Astrocyte (in vitro differentiated cells and primary cell): Measurements from ENCODE around the gene SPATA6L. TPM values are rescaled to one million over a fixed set of nuclear protein-coding genes. Genes with fewer than 3 reads are reported as not detected.
A peak's percentile ranks its signal among the peaks of the same experiment; 100 is the strongest.

Experiments
- DNase-seq: peaks from one replicate; pipeline ENCODE4 v3.0.0-alpha.2; 2010; ENCODE audit warnings: low read depth
- FAIRE-seq: peaks from 2 replicates; lab custom pipeline; 2011; peaks lifted over from hg19 to GRCh38; lab: Jason Lieb, UNC
- H2AFZ ChIP-seq: 2 replicates; pipeline ENCODE4 v1.6.0; 2012; ENCODE audit warnings: low read depth, low read length, inconsistent platforms
- H3K27ac ChIP-seq: 2 replicates; pipeline ENCODE4 v1.5.1; 2011; ENCODE audit warnings: low read depth, low read length, inconsistent platforms
- H3K27me3 ChIP-seq: 2 replicates; pipeline ENCODE4 v1.6.0; 2011; ENCODE audit warnings: low read length, inconsistent platforms; ENCODE audit not compliant: insufficient read depth
- H3K36me3 ChIP-seq: 2 replicates; pipeline ENCODE4 v1.5.1; 2011; ENCODE audit warnings: low read length, inconsistent platforms; ENCODE audit not compliant: insufficient read depth
- H3K4me1 ChIP-seq: 2 replicates; pipeline ENCODE4 v1.5.1; 2011; ENCODE audit warnings: low read length, inconsistent platforms; ENCODE audit not compliant: insufficient read depth
- H3K4me2 ChIP-seq: 2 replicates; pipeline ENCODE4 v1.6.0; 2012; ENCODE audit warnings: low read length, inconsistent platforms
- H3K4me3 ChIP-seq: 2 replicates; pipeline ENCODE4 v1.5.1; 2011; ENCODE audit warnings: low read depth, mild to moderate bottlenecking, low read length, inconsistent platforms; ENCODE audit not compliant: insufficient read depth
- H3K79me2 ChIP-seq: 2 replicates; pipeline ENCODE4 v1.6.0; 2012; ENCODE audit warnings: mild to moderate bottlenecking, low read length, inconsistent platforms; ENCODE audit not compliant: insufficient read depth
- H3K9ac ChIP-seq: 2 replicates; pipeline ENCODE4 v1.6.0; 2012; ENCODE audit warnings: mild to moderate bottlenecking, low read length, inconsistent platforms
- H3K9me3 ChIP-seq: 2 replicates; pipeline ENCODE4 v1.5.1; 2012; ENCODE audit warnings: low read depth, mild to moderate bottlenecking, low read length, inconsistent platforms; ENCODE audit not compliant: insufficient read depth
- H4K20me1 ChIP-seq: 2 replicates; pipeline ENCODE4 v1.6.0; 2012; ENCODE audit warnings: low read length, inconsistent platforms; ENCODE audit not compliant: insufficient read depth
- H3K27ac Mint-ChIP-seq: one replicate; pipeline ENCODE4 v1.8.0; 2021; ENCODE audit warnings: mild to moderate bottlenecking, mixed read lengths; ENCODE audit not compliant: unreplicated experiment
- H3K27me3 Mint-ChIP-seq: one replicate; pipeline ENCODE4 v1.8.0; 2021; ENCODE audit warnings: low read depth, mixed read lengths; ENCODE audit not compliant: unreplicated experiment
- H3K36me3 Mint-ChIP-seq: one replicate; pipeline ENCODE4 v1.8.0; 2021; ENCODE audit warnings: low read depth, mixed read lengths; ENCODE audit not compliant: unreplicated experiment
- H3K4me1 Mint-ChIP-seq: one replicate; pipeline ENCODE4 v1.8.0; 2021; ENCODE audit warnings: low read depth, mixed read lengths; ENCODE audit not compliant: unreplicated experiment
- H3K4me3 Mint-ChIP-seq: one replicate; pipeline ENCODE4 v1.8.0; 2021; ENCODE audit warnings: mild to moderate bottlenecking, moderate library complexity, mixed read lengths; ENCODE audit not compliant: unreplicated experiment
- H3K9me3 Mint-ChIP-seq: one replicate; pipeline ENCODE4 v1.8.0; 2021; ENCODE audit warnings: mild to moderate bottlenecking, mixed read lengths; ENCODE audit not compliant: unreplicated experiment
- EZH2 ChIP-seq: IDR thresholded peaks from 2 replicates; pipeline ENCODE4 v1.6.1; 2012; ENCODE audit warnings: mild to moderate bottlenecking, low read length, inconsistent platforms; ENCODE audit not compliant: insufficient read depth
- total RNA-seq: library from RNA; stranded (reverse); gene quantifications from 2 replicates; pipeline ENCODE4 v1.2.1, GENCODE V29; 2021
- TF ChIP-seq, protein P1 (sequence below): IDR thresholded peaks from 2 replicates; pipeline ENCODE4 v1.5.1; 2011; ENCODE audit warnings: low read depth, mild to moderate bottlenecking, inconsistent platforms, low read length, moderate library complexity; ENCODE audit not compliant: insufficient read depth

SPATA6L gene
- total RNA-seq, 1 donor from 2014 or later = 2.8 TPM

DNA sequence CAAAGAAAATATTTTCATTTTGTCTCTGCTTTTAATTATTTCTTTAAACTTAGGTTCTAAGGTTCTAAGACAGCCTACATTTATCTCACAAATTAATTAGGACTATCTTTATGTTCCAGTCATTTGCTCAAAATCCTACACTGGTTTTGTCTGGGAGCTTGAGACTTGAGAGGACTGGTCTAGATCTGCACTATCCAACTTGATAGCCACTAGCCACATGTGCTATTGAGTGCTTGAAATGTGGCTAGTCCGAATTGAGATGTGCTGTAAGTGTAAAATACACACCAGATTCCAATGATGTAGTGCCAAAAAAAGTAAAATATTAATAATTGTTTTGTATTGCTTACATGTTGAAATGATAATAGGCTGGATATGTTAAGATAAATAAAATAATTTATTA, 20.3 kb upstream of the SPATA6L start:
- H3K9me3 Mint-ChIP-seq = no peaks in the 10 kb centered on the region
- Histone ChIP-seq H3K4me3 (no peak overlapping the region), H3K9ac (no peak overlapping the region), H3K4me2 (no peak overlapping the region), H2AFZ (no peak overlapping the region), H3K4me1 (peaks cover 4% of the 10 kb centered on the region), H4K20me1 (peaks cover 18% of the 10 kb centered on the region), H3K27me3 (no peaks in the 10 kb centered on the region), H3K79me2 (peaks cover 43% of the 10 kb centered on the region), H3K36me3 (peaks cover 3% of the 10 kb centered on the region), H3K27ac (no peak overlapping the region), H3K9me3 (no peaks in the 10 kb centered on the region)
- FAIRE-seq = no peak
- no peaks in the 10 kb centered on the region for H3K27me3 Mint-ChIP-seq
- H3K36me3 Mint-ChIP-seq = peaks cover 3% of the 10 kb centered on the region
- H3K27ac Mint-ChIP-seq = no peak overlapping the region
- DNase-seq = no peak
- no peak overlapping the region for H3K4me3 Mint-ChIP-seq
- H3K4me1 Mint-ChIP-seq = peaks cover 8% of the 10 kb centered on the region
- TF ChIP-seq EZH2 = no peak
- TF ChIP-seq, protein P1, sequence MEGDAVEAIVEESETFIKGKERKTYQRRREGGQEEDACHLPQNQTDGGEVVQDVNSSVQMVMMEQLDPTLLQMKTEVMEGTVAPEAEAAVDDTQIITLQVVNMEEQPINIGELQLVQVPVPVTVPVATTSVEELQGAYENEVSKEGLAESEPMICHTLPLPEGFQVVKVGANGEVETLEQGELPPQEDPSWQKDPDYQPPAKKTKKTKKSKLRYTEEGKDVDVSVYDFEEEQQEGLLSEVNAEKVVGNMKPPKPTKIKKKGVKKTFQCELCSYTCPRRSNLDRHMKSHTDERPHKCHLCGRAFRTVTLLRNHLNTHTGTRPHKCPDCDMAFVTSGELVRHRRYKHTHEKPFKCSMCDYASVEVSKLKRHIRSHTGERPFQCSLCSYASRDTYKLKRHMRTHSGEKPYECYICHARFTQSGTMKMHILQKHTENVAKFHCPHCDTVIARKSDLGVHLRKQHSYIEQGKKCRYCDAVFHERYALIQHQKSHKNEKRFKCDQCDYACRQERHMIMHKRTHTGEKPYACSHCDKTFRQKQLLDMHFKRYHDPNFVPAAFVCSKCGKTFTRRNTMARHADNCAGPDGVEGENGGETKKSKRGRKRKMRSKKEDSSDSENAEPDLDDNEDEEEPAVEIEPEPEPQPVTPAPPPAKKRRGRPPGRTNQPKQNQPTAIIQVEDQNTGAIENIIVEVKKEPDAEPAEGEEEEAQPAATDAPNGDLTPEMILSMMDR = no peak

- DNase-seq (peak; percentile 42), FAIRE-seq (peak; percentile 13)
- no peak for TF ChIP-seq EZH2
- TF ChIP-seq, protein P1 = no peak
- no peak overlapping the region for H3K4me2 ChIP-seq
- H3K27ac ChIP-seq = no peak overlapping the region
- Mint-ChIP-seq H3K27me3 (no peaks in the 10 kb centered on the region), H3K4me1 (peaks cover 8% of the 10 kb centered on the region), H3K9me3 (no peaks in the 10 kb centered on the region), H3K27ac (no peak overlapping the region), H3K4me3 (no peak overlapping the region), H3K36me3 (peaks cover 3% of the 10 kb centered on the region)
- H2AFZ ChIP-seq = no peak overlapping the region
- peaks cover 13% of the 10 kb centered on the region for H4K20me1 ChIP-seq
- H3K9ac ChIP-seq = no peak overlapping the region
- no peaks in the 10 kb centered on the region for H3K9me3 ChIP-seq
- H3K4me3 ChIP-seq = no peak overlapping the region
- peaks cover 5% of the 10 kb centered on the region for H3K4me1 ChIP-seq
- H3K36me3 ChIP-seq = peaks cover 3% of the 10 kb centered on the region
- H3K79me2 ChIP-seq = peaks cover 45% of the 10 kb centered on the region
- H3K27me3 ChIP-seq = no peaks in the 10 kb centered on the region
These were observed 19.8 kb upstream of the SPATA6L start for GRCh38 chr9:4686112-4686511.

DNA sequence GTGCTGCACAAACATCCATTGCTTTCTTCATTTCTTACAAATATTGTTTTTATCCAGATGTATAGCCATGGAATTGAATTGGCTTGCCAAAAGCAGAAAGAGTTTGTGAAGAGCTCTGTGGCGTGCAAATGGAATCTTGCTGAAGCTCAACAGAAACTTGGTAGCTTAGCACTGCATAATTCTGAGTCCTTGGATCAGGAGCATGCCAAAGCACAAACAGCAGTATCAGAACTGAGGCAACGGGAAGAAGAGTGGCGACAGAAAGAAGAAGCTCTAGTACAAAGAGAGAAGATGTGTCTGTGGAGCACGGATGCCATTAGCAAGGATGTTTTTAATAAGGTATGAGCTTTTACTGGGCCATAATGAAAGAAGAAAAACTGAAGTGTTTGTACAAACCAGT, 18.5 kb upstream of the SPATA6L start:
- Histone ChIP-seq H2AFZ (no peak overlapping the region), H3K4me2 (no peak overlapping the region), H3K4me1 (peaks cover 14% of the 10 kb centered on the region), H3K4me3 (no peak overlapping the region), H3K9me3 (no peaks in the 10 kb centered on the region), H3K79me2 (peaks cover 51% of the 10 kb centered on the region), H3K9ac (no peak overlapping the region), H3K27me3 (no peaks in the 10 kb centered on the region), H3K36me3 (peaks cover 3% of the 10 kb centered on the region), H3K27ac (no peak overlapping the region), H4K20me1 (peaks cover 14% of the 10 kb centered on the region)
- Mint-ChIP-seq H3K27ac (no peak overlapping the region), H3K36me3 (peaks cover 3% of the 10 kb centered on the region), H3K9me3 (no peaks in the 10 kb centered on the region), H3K27me3 (no peaks in the 10 kb centered on the region), H3K4me3 (no peak overlapping the region), H3K4me1 (peaks cover 8% of the 10 kb centered on the region)
- no peak for FAIRE-seq
- no peak for DNase-seq
- TF ChIP-seq, protein P1 = no peak
- TF ChIP-seq EZH2 = no peak
